ENCODE measurements around the gene GPC2.
"Not testable (repeated sequence)": the region's sequence is repeated elsewhere in the genome, so short reads cannot be mapped to it uniquely, and the experiment has no call there.

Gene GPC2

GRCh38 chr7:100130220-100130607, 47.0 kb downstream of the GPC2 start:
- not testable (repeated sequence) for H3K23ac ChIP-seq (ENCODE audit: low read length); H3K4ac ChIP-seq (ENCODE audit: low read depth, low read length); H3K4me1 ChIP-seq (ENCODE audit: control insufficient read depth in 1 of 2, insufficient read depth in 2 of 2, low read length in 2 of 2); H3K36me3 ChIP-seq (ENCODE audit: control insufficient read depth in 1 of 2, insufficient read depth in 2 of 2, low read length in 2 of 2); H3K14ac ChIP-seq (ENCODE audit: low read length); H4K91ac ChIP-seq (ENCODE audit: low read depth, low read length); H3K27ac ChIP-seq (ENCODE audit: low read depth, low read length); H3K9ac ChIP-seq (ENCODE audit: low read length); H2BK5ac ChIP-seq (ENCODE audit: low read depth, low read length, poor library complexity); H3K27me3 ChIP-seq (ENCODE audit: insufficient read depth, low read length); H3K18ac ChIP-seq (ENCODE audit: low read length); H3K9me3 ChIP-seq (ENCODE audit: insufficient read depth, low read depth, low read length); H3K4me3 ChIP-seq (ENCODE audit: low read depth, low read length); H4K8ac ChIP-seq (ENCODE audit: low read depth, low read length); H4K12ac ChIP-seq (ENCODE audit: low read depth, low read length); H2BK120ac ChIP-seq (ENCODE audit: insufficient read depth, low read length, poor library complexity); H2AFZ ChIP-seq (ENCODE audit: insufficient read depth, low read length, poor library complexity); H2BK12ac ChIP-seq (ENCODE audit: low read length); H2AK5ac ChIP-seq (ENCODE audit: low read length); H3K4me2 ChIP-seq (ENCODE audit: low read length)
- Histone ChIP-seq H3K79me1 (ENCODE audit: low read length) (peaks cover 15% of the 10 kb centered on the region), H3K79me2 (ENCODE audit: control insufficient read depth, insufficient read depth, low read length, poor library complexity) (peaks cover 13% of the 10 kb centered on the region)
- no CpG with 5 or more reads among the region's 1 CpG for WGBS (ENCODE audit: extremely low coverage, insufficient coverage, insufficient read length)
- DNase-seq: peak in 1 of 2 donors; percentile 47

GRCh38 chr7:100128637-100128963, 48.6 kb downstream of the GPC2 start:
- Histone ChIP-seq H3K4me2 (ENCODE audit: low read length) (no peak overlapping the region), H4K91ac (ENCODE audit: low read depth, low read length) (no peak overlapping the region), H3K79me2 (ENCODE audit: control insufficient read depth, insufficient read depth, low read length, poor library complexity) (peaks cover 13% of the 10 kb centered on the region), H3K4ac (ENCODE audit: low read depth, low read length) (no peak overlapping the region), H3K4me1 (ENCODE audit: control insufficient read depth in 1 of 2, insufficient read depth in 2 of 2, low read length in 2 of 2) (peaks cover 3 to 8% of the 10 kb centered on the region in 2 experiments), H3K4me3 (ENCODE audit: low read depth, low read length) (no peak overlapping the region), H3K27ac (ENCODE audit: low read depth, low read length) (no peak overlapping the region), H4K8ac (ENCODE audit: low read depth, low read length) (no peak overlapping the region), H3K18ac (ENCODE audit: low read length) (no peak overlapping the region), H3K9ac (ENCODE audit: low read length) (no peak overlapping the region), H3K79me1 (ENCODE audit: low read length) (peaks cover 15% of the 10 kb centered on the region), H3K9me3 (ENCODE audit: insufficient read depth, low read depth, low read length) (no peaks in the 10 kb centered on the region), H3K14ac (ENCODE audit: low read length) (no peak overlapping the region), H2AK5ac (ENCODE audit: low read length) (no peak overlapping the region), H2BK120ac (ENCODE audit: insufficient read depth, low read length, poor library complexity) (no peak overlapping the region), H2BK12ac (ENCODE audit: low read length) (no peak overlapping the region), H2AFZ (ENCODE audit: insufficient read depth, low read length, poor library complexity) (no peak overlapping the region), H3K23ac (ENCODE audit: low read length) (no peak overlapping the region), H2BK5ac (ENCODE audit: low read depth, low read length, poor library complexity) (no peak overlapping the region), H3K27me3 (ENCODE audit: insufficient read depth, low read length) (no peaks in the 10 kb centered on the region), H4K12ac (ENCODE audit: low read depth, low read length) (no peak overlapping the region), H3K36me3 (ENCODE audit: control insufficient read depth in 1 of 2, insufficient read depth in 2 of 2, low read length in 2 of 2) (no peaks in the 10 kb centered on the region)
- no peak for DNase-seq
- no CpG with 5 or more reads among the region's 1 CpG for WGBS (ENCODE audit: extremely low coverage, insufficient coverage, insufficient read length)

- H3K14ac ChIP-seq (ENCODE audit: low read length): peak overlapping the region; percentile 77
- H3K4me1 ChIP-seq (ENCODE audit: control insufficient read depth in 1 of 2, insufficient read depth in 2 of 2, low read length in 2 of 2): peaks cover 3 to 8% of the 10 kb centered on the region in 2 experiments
- H3K18ac ChIP-seq (ENCODE audit: low read length): peak overlapping the region; percentile 63
- H3K4me3 ChIP-seq (ENCODE audit: low read depth, low read length): peak overlapping the region; percentile 81
- H3K9me3 ChIP-seq (ENCODE audit: insufficient read depth, low read depth, low read length): no peaks in the 10 kb centered on the region
- no peak overlapping the region for H2BK5ac ChIP-seq (ENCODE audit: low read depth, low read length, poor library complexity)
- H4K12ac ChIP-seq (ENCODE audit: low read depth, low read length): peak overlapping the region; percentile 95
- H4K91ac ChIP-seq (ENCODE audit: low read depth, low read length): peak overlapping the region; percentile 91
- peak overlapping the region; percentile 63 for H3K9ac ChIP-seq (ENCODE audit: low read length)
- peak overlapping the region; percentile 45 for H2BK120ac ChIP-seq (ENCODE audit: insufficient read depth, low read length, poor library complexity)
- no peaks in the 10 kb centered on the region for H3K27me3 ChIP-seq (ENCODE audit: insufficient read depth, low read length)
- H2AK5ac ChIP-seq (ENCODE audit: low read length): peak overlapping the region; percentile 64
- no peaks in the 10 kb centered on the region for H3K36me3 ChIP-seq (ENCODE audit: control insufficient read depth in 1 of 2, insufficient read depth in 2 of 2, low read length in 2 of 2)
- no peak overlapping the region for H3K27ac ChIP-seq (ENCODE audit: low read depth, low read length)
- H3K79me1 ChIP-seq (ENCODE audit: low read length): peaks cover 15% of the 10 kb centered on the region
- H2AFZ ChIP-seq (ENCODE audit: insufficient read depth, low read length, poor library complexity): peak overlapping the region; percentile 56
- peak overlapping the region; percentile 75 for H3K4me2 ChIP-seq (ENCODE audit: low read length)
- WGBS (ENCODE audit: extremely low coverage, insufficient coverage, insufficient read length): no CpG with 5 or more reads among the region's 37 CpGs
- H2BK12ac ChIP-seq (ENCODE audit: low read length): no peak overlapping the region
- H4K8ac ChIP-seq (ENCODE audit: low read depth, low read length): peak overlapping the region; percentile 81
- no peak for DNase-seq
- peak overlapping the region; percentile 60 for H3K4ac ChIP-seq (ENCODE audit: low read depth, low read length)
- H3K79me2 ChIP-seq (ENCODE audit: control insufficient read depth, insufficient read depth, low read length, poor library complexity): peaks cover 13% of the 10 kb centered on the region
- H3K23ac ChIP-seq (ENCODE audit: low read length): no peak overlapping the region
These were observed 49.1 kb downstream of the GPC2 start for GRCh38 chr7:100127866-100128636.

GRCh38 chr7:100126931-100127865, 50.0 kb downstream of the GPC2 start, which contains the start of gene MBLAC1:
TSS of gene MBLAC1 (plus strand) at chr7:100126967. CDS start at chr7:100127396, 429 bp downstream.
- H2BK120ac ChIP-seq (ENCODE audit: insufficient read depth, low read length, poor library complexity): peak within 1 kb of the TSS; percentile 45

More at GRCh38 chr7:100126931-100127865, 50.0 kb downstream of the GPC2 start, which contains the start of gene MBLAC1:
- Histone ChIP-seq H3K23ac (ENCODE audit: low read length) (no peak within 1 kb of the TSS), H2BK12ac (ENCODE audit: low read length) (peak within 1 kb of the TSS; percentile 41), H4K12ac (ENCODE audit: low read depth, low read length) (peak within 1 kb of the TSS; percentile 95), H3K4me3 (ENCODE audit: low read depth, low read length) (peak within 1 kb of the TSS; percentile 81), H4K91ac (ENCODE audit: low read depth, low read length) (peak within 1 kb of the TSS; percentile 92), H4K8ac (ENCODE audit: low read depth, low read length) (peak within 1 kb of the TSS; percentile 89), H2AFZ (ENCODE audit: insufficient read depth, low read length, poor library complexity) (peak within 1 kb of the TSS; percentile 67), H3K4me1 (ENCODE audit: control insufficient read depth in 1 of 2, insufficient read depth in 2 of 2, low read length in 2 of 2) (peaks cover 3 to 14% of the 10 kb centered on the region in 2 experiments), H3K79me1 (ENCODE audit: low read length) (peaks cover 15% of the 10 kb centered on the region), H3K14ac (ENCODE audit: low read length) (peak within 1 kb of the TSS; percentile 85), H3K4me2 (ENCODE audit: low read length) (peak within 1 kb of the TSS; percentile 75), H3K4ac (ENCODE audit: low read depth, low read length) (peak within 1 kb of the TSS; percentile 60), H3K79me2 (ENCODE audit: control insufficient read depth, insufficient read depth, low read length, poor library complexity) (peaks cover 13% of the 10 kb centered on the region), H3K18ac (ENCODE audit: low read length) (peak within 1 kb of the TSS; percentile 73), H2BK5ac (ENCODE audit: low read depth, low read length, poor library complexity) (peak within 1 kb of the TSS; percentile 87), H3K27ac (ENCODE audit: low read depth, low read length) (peak within 1 kb of the TSS; percentile 88), H3K27me3 (ENCODE audit: insufficient read depth, low read length) (no peaks in the 10 kb centered on the region), H3K36me3 (ENCODE audit: control insufficient read depth in 1 of 2, insufficient read depth in 2 of 2, low read length in 2 of 2) (no peaks in the 10 kb centered on the region), H3K9me3 (ENCODE audit: insufficient read depth, low read depth, low read length) (no peaks in the 10 kb centered on the region), H2AK5ac (ENCODE audit: low read length) (peak within 1 kb of the TSS; percentile 50), H3K9ac (ENCODE audit: low read length) (peak within 1 kb of the TSS; percentile 79)
- no CpG with 5 or more reads among the region's 85 CpGs for WGBS (ENCODE audit: extremely low coverage, insufficient coverage, insufficient read length)
- DNase-seq: peak; percentile 79 to 92
